DMS79 treated with DMSO at 0.1 percent for 48 hours (cell line): ENCODE results near the gene ATP9B.
"Not testable (repeated sequence)": the region's sequence is repeated elsewhere in the genome, so short reads cannot be mapped to it uniquely, and the experiment has no call there.

ENCODE experiments used
- DNase-seq: peaks from one replicate; lab custom pipeline; 2025; lab: John Stamatoyannopoulos, UW

ATP9B gene

GRCh38 chr18:79285191-79285590, 216.0 kb downstream of the ATP9B start:
- DNase-seq: not testable (repeated sequence)

GRCh38 chr18:79290409-79290808, 221.2 kb downstream of the ATP9B start:
- not testable (repeated sequence) for DNase-seq

DNA sequence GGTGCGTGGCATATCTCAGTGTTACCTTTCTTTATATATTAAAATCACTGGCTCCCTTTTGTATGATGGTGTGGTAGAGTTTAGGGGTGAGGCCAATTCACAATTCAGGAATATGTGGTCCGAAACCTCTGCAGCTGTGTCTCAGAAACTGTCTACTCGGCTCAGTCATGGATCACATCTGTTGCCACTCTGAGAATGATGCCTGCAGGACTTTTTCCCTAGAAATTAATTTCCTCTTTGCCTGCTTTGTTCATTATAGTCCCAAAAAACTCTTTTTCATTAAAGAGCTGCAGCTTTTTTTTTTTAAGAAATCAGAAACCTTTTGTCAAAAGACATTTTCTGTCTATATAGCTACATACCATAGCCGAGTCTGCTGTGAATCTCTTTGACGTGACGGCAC, 221.7 kb downstream of the ATP9B start:
- no peak for DNase-seq

- DNase-seq: no peak
Observed at GRCh38 chr18:79294235-79294634, 225.0 kb downstream of the ATP9B start.

DNA sequence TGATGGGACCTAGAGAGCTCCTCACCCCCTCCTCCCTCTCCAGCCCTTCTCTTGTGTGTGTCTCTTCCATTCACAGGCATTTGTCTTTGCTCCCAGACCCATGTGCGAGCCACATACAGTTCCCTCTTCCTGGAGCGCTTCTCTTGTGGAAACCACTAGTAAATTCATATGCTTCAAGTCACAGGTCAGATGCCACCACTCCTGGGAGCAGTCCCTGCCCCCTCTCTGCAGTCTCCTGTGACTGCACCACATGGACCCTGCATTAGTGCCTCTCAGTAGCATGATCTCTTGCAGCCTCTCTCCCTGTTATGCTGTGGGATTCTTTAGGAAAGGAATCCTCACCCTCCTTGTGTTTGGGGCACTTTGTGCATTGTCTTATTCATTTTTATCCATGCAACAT, 230.1 kb downstream of the ATP9B start:
- no peak for DNase-seq

- no peak for DNase-seq
Observed at GRCh38 chr18:79299711-79300110, 230.5 kb downstream of the ATP9B start.

DNA sequence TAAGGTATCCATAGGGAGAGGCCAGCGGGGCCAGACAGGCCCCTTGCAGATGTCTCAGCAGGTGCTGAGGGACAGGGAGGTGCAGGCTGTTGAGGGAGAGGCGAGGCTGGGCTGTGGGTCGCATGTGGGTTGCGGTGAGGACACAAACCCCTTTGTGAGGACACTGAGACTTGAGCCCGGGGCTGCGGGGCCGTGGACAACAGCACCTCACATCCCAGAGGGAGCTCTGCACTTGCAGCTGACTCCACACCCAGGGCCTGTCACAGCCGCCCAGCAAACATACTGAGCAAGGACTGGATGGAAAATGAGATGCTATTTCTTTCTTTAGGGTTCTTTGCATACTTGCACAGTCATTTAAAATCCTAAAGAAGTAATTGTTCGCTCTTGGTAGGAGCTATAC, 231.2 kb downstream of the ATP9B start:
- DNase-seq: no peak

DNA sequence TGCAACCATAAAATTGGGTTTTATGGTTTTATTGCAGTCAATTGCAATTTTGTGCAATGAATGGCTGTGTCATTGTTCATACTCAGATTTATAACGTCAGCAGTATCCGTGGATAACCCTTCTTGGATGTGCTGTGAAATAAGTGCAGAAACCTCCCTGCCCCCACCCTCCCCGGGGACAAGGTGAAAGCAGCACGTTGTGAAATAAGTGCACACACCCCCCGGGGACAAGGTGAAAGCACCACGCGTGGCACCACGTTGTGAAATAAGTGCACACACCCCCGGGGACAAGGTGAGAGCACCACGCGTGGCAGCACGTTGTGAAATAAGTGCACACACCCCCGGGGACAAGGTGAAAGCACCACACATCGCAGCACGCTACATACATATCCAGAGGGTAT, 232.9 kb downstream of the ATP9B start:
- no peak for DNase-seq

DNA sequence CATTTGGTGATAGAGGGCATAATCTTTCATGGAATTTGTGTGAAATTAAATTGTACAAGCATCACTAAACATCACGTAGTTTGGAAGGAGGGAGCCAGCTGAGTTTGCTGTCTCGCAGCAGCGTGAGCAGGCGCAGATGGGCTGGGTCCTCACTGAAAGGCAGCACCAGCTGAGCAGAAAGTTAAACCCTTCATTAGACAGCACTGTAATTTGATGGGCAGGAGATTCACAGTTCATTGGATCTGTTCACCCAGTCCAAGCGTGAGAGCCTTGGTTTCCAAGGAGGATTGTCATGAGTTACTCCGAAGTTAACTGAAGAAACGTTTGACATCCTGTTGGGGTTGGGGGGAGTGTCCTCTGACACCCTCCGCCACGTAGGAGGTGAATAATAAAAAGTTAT, 236.7 kb downstream of the ATP9B start:
- no peak for DNase-seq

DNA sequence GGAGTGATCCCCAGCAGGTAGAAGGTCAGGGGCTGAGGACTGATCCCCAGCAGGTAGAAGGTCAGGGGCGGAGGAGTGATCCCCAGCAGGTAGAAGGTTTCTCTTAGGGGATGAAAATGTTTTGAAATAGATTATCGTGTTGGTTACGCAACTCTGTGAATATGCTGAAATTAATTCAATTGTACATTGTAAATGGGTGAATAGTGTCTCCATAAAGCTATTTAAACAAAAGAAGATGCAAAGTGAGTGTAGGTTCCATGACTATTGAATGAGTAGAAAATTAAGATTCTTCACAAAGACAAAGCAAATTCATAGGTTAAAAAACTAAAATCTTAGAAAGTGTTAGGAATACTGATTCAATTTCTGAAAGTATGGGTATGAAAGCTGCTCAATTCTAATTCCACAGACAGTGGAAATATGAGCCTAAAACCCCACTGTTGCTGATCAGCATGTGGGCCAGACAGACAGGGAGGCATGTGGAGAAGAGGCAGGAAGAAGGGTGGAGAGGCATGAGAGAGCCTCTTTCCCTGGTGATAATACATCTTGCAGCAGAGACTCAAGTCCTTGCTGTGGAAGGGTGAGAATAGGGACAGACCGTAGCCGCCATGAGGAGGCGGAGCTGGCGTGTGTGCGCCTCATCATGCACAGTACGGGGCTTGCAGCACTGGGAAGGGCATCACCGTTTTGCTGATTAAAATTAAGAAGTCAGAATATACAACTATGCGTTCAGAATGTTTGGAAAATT, 240.6 kb downstream of the ATP9B start:
- no peak for DNase-seq

- peak; percentile 45 for DNase-seq
Observed at GRCh38 chr18:79314838-79315388, 245.7 kb downstream of the ATP9B start.

DNA sequence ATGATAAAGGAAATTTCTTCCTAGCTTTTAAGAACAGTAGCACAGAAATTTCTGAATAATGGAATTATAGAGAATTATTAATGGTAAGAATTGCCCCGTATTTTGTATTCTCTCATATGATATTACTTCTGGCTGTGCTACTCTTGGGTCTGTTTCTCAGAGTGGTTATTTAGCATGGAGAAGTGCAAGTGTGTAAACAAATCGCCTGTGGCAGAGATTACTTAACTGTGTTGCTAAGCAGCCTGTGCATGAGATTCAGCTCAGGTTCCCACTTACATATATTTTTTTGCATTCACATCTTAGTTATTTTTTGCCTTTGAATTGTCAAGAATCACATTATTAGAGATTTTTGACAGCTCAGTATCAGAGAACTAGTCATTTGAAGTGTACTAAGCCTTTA, 246.4 kb downstream of the ATP9B start:
- DNase-seq: peak; percentile 87

DNA sequence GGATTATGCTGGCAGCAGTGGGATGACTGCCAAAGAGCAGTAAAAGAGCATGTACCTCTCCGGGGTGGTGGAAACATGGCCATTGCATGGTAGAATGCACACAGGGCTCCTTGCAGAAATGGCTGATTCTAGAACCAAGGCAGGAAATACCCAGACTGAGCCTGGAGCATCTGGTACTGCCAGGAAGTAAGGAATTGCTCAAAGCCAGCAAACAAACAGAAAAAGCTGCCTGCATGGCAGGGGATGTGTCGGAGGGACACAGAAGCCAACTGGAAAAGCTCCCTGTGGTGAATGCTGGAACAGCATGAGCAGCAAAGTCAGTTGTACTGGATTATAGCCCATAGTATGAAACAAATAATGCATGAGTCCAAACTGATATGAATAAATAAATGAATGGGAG, 248.5 kb downstream of the ATP9B start:
- DNase-seq: peak; percentile 40

GRCh38 chr18:79318142-79318673, 249.0 kb downstream of the ATP9B start:
- DNase-seq: no peak

DNA sequence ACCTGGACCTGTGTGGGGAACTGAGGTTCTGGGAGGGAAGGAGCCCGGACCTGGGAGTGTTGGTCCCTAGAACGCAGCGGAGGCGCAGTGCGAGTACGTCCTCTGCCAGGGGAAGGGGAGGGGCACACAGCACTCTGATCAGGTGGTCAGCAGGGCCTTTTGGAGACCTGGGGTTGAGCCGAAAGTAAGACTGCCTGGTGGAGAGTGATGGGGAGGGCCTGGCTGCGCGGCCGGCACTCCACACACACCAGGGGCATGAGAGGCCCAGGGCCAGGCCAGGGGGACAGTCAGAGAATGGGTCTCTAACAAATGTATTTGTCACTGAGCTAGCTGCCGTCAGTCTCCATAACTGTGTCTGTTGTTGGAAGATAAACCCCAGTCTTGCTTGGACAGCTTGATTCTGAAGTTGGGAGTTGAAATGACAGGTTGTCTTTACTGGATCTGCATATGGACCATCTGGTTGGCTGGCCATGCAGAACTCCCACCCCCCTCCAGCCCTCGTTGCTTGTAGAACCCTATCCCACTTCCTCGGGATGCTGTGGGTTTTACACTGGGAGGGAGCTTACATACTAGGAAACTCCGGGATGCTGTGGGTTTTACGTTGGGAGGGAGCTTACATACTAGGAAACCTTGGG, 251.1 kb downstream of the ATP9B start:
- no peak for DNase-seq

GRCh38 chr18:79321625-79322405, 252.6 kb downstream of the ATP9B start:
- DNase-seq: no peak

GRCh38 chr18:79322441-79322840, 253.2 kb downstream of the ATP9B start:
- no peak for DNase-seq

- no peak for DNase-seq
Observed at GRCh38 chr18:79323471-79323870, 254.3 kb downstream of the ATP9B start.

DNA sequence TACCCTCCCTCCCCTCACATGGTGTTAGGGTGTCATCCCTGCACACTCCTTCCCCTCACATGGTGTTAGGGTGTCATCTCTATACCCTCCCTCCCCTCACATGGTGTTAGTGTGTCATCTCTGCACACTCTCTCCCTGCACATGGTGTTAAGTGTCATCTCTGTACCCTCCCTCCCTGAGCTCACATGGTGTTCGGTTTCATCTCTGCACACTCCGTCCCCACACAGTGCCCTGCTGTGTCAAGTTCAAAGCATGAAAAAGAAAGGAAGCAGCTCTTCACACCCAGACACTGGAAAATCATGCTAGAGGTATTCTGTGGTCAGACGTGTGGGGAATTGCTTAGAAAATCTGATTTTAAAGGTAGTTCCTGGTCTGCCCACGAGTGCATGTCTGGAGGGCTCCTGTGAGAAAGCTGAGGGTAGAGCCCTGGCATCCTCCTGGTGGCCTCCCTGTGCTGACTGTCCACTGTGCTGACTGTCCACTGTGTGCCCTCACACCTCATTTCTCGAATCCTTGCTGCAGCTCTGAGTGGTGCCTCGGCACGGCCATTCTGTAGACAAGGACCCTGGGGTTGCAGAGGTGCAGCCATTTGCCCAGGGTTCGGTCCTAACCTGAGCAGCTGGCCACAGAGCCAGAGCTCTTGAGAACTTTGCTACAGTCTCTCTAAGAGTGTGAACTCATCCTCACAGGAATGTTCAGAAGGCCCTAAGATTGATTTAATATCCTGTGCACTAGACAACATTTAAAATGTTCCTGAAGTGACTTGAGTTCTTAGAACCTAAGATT, 257.4 kb downstream of the ATP9B start:
- DNase-seq: no peak

- DNase-seq: no peak
Observed at GRCh38 chr18:79327199-79327721, 258.1 kb downstream of the ATP9B start.

DNA sequence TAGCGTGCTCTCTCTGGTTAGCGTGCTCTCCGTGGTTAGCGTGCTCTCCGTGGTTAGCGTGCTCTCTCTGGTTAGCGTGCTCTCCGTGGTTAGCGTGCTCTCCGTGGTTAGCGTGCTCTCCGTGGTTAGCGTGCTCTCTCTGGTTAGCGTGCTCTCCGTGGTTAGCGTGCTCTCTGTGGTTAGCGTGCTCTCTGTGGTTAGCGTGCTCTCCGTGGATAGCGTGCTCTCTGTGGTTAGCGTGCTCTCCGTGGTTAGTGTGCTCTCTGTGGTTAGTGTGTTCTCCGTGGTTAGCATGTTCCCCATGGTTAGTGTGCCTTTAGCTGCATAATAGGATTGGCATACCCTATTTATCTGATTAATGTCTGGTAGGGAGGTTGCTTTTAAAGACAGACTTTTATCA, 258.7 kb downstream of the ATP9B start:
- DNase-seq: not testable (repeated sequence)
